GM21825 (cell line): ENCODE measurements around the gene ELMO3.
A peak's percentile ranks its signal among the peaks of the same experiment; 100 is the strongest.

Experiments
- ATAC-seq: cut with Tn5 transposase; IDR thresholded peaks from one replicate; pipeline ENCODE4 v1.9.1; 2021; ENCODE audit warnings: mild to moderate bottlenecking, moderate library complexity; ENCODE audit not compliant: unreplicated experiment

Gene ELMO3

GRCh38 chr16:67212766-67213165, 13.8 kb downstream of the ELMO3 start:
- no peak for ATAC-seq

DNA sequence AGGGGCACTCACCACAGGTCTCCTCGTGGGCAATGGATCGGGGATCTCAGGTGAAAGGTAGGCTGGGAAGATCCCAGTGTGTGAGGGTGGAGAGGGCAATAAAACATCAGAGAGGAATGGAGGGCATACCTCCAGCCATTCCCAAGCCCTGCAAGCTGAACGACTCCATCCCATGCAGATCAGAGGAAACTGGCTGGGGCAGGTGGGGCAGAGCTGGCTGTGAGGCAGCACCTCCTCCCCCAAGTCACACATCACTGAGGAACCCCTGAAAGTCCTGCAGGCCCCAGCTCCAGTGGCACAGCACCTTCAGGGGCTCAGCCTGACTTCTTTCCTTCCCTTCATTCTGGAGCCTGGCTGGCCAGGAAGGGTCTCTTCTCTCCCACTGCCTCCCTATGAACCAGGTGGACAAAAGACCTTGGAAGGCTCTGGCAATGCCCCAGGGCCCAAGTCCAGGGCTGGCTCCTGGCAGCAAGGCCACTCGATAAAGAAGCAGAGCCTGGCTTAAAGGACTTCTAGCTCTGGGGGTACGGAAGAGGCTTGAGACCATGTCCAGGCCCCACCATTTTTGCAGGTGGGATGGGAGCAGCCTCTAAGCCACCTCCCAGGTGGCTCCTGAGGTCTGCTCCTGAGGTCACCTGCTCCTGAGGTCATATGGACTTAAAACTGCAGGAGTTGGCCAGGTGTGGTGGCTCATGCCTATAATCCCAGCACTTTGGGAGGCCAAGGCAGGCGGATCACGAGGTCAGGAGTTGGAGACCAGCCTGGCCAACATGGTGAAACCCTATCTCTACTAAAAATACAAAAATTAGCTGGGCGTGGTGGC, 14.5 kb downstream of the ELMO3 start:
- no peak for ATAC-seq

- ATAC-seq: no peak
Measured at GRCh38 chr16:67215706-67216105, 16.8 kb downstream of the ELMO3 start.

- no peak for ATAC-seq
Measured at GRCh38 chr16:67216612-67217490, 17.9 kb downstream of the ELMO3 start.

DNA sequence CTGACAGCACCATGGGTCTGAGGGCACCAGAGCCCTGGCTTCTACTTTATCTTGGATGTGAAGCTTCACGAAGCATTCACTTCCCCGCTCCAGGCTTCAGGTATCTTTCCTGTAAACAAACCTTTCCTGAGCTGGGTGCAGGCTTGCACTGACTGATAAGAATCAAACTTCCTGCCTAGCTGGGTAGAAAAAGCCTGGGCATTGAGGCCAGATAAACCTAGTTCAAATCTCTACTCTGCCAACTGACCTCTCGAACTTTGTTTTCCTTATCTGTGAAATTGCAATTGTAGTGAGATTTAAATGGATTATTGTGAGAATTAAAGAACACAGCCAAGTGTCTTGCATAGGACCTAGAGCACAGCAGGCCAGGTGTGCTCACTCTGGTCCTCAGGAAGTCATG, 25.1 kb downstream of the ELMO3 start:
- ATAC-seq: no peak

DNA sequence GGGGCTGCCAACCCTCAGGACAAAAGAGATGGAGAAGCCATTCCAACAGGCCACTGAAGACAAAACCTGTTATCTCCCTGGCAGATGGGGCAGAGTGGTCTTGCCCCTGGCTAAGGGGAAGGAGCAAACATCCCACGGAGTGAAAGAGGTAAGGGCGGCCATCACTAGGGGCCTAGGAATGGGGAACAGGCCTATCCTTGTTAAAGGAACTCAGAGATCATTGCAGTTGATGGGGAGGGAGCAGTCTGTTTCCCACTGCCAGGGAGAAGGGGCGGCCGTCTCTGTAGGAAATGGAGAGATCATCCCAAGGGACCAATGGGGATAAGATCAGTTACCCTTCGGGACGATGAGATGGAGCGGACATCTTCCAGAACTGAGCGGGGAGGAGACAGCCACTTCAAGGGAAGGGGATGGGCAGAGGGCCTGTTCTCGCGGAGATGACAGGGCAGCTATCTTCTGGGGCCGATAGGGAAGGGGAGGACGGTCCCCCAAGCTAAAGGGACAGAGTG, 27.4 kb downstream of the ELMO3 start:
- ATAC-seq: no peak

GRCh38 chr16:67226804-67227566, 28.1 kb downstream of the ELMO3 start, which contains the start of gene TMEM208:
Gene TMEM208 (plus strand): TSS chr16:67227130. CDS start chr16:67227219, 89 bp downstream.
- ATAC-seq: peak; percentile 90

- no peak for ATAC-seq
Measured at GRCh38 chr16:67227567-67227921, 28.6 kb downstream of the ELMO3 start.

- ATAC-seq: no peak
Measured at GRCh38 chr16:67228034-67228785, 29.3 kb downstream of the ELMO3 start.

- no peak for ATAC-seq
Measured at GRCh38 chr16:67228905-67229304, 30.0 kb downstream of the ELMO3 start.

DNA sequence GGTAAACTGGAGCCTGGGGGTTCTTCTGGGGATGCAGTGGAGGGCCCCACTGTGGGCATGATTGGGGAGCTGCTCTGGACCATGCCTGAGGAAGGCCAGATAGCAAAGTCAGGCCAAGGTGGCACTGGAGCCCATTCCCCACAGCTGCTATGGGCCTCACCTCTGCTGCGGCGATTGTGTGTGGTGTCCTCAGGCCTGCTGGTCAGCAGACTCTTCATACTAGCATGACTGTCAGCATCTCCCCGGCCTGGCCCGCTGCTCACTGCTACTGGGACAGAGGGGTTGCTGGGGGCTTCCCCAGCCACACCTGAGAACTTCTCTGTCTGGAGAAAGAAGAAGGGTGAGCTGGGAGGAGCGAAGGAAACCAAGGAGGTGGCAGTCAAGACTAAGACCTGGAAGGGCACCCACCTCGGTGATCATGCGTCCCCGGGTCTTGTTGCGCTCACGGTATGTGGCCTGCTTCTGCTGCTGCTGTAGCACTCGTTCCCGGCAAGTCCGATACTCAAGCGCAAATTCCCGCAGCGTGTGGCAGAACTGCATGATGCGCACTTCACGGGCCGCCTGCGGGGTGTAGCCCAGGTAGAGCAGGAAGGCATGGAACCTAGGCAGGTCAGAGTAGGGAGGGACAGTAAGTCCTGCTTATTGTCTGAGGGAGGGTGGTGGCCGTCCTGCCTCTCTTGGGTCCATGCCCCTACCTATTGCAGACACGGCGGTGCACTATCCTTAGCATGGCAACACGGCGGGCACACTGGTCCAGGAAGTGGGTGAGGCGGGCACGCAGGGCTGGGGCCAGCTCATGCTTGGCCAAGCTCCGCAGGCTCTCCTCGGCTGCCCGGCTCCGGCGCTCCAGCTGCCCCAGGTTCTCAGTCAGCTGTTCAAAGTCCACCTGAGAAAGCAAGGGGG, 31.2 kb downstream of the ELMO3 start:
- ATAC-seq: no peak

DNA sequence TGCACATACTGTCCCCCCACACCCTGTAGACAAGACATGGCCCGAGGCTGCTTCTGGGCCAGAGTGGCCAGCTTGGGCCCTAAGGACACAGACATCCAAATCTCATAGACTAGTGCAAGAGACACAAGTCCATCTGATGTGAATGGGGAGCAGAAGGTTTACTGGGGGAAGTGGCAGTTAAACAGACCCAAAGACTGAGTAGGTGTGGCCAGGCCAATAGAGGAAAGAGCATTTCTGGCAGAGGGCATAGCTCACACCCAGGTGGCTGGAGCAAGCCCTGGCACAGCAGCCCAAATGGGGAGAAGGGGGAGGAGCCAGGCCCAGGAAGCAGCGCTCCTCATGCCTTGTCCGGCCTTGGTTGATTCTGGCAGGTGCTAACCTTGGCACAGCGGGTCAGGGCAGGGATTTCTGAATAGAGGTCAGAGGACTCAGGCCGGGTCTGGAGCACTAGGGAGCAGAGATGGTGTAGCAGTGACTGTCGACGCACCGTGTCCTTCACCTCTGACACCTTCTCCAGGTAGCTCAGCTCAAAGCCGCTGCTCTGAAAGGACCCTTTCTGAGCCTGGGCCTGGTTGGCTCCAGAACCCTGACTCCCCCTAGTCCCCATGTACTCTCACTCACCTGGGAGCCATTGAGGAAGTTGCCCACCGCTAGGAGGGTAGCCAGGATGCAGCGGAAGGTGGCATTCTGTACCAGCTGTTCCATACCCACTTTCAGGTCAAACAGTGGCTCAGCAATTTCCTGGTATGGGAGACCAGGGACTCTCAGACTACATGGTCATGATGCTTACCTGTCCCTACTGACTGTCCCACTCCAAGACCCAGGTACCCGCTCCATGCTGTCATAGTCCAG, 32.1 kb downstream of the ELMO3 start:
- ATAC-seq: no peak

DNA sequence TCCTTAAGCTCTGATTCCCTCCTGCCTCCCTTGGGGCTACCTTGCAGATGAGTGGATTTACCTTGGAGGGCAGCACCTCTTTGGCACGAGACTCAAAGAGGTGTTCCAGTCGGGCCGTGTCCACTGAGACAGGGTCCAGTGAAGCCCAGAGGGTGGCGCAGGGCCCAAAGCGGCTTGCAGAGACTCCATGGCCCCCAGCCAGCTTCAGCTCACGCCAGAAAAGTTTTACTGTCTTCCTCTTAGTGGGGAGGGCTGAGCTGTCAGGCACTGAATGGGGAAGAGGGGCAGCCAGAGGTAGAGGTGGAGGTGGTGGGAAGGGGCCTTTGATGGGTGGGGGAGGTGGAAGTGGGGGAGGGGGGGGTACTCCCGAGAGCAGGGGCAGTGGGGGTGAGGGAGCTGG, 34.7 kb downstream of the ELMO3 start:
- no peak for ATAC-seq

- ATAC-seq: no peak
Measured at GRCh38 chr16:67234180-67234597, 35.3 kb downstream of the ELMO3 start.

- ATAC-seq: no peak
Measured at GRCh38 chr16:67235816-67236562, 37.1 kb downstream of the ELMO3 start.

DNA sequence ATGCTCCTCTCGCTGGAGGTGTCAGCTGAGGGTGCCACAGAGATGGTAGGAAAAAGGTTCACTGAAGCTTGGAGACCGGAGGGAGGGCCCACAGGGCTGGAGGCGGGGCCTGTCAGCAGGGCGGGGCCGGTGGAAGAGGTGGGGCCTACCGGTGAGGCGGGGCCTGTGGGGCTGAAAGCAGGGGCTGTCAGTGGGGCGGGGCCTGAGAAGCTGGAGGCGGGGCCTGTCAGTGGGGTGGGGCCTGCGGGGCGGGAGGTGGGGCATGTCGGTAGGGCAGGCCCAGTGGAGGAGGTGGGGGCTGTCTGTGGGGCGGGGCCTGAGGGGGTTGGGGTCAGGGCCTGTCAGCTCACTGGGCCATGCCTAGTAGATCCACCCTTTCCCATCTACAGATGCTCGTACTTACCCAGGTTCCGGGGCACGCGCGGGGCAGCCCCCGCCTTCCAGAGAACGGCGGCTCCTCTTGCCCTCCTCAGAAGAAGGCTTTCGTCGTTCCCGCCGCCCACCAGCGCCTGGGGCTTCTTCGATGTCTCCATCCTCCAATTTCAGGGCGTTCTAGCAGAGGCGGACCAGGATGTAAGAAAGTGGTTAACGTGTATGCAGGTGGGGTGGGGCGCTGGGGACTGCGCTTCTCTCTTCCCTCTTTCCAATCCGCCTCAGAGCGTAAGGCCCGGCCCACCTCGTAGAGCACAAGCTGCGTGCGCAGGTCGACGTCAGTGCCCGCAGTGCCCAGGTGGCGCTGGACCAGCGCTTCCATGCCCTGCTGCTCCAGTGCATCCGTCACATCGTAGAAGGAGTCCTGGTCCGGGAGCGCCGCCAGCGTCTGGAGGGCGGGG, 37.8 kb downstream of the ELMO3 start:
- ATAC-seq: no peak
